ENCODE results near the gene ADRA2C.

The ADRA2C gene

DNA sequence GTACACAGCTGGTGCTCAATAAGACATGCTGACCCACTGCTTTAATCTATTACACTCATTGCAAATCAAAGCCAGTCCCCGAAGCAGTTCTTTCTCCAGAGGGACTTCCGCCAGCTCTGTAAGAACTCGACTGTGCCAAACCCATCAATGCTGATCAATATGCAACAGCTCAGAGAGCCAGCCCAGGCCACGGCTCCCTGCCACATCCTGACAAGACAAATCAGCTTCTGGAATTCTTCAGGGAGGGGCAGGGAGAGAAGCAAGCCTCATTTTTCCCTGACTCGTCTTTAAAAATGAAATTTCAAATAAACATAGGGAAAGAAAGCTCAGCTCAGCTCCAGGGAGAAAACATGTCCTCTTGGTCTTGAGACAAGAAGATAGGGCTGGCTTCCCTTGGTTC lies 5.3 kb upstream of the ADRA2C start:
- no peak for DNase-seq (ENCODE audit: low read depth in 2 of 2)

DNA sequence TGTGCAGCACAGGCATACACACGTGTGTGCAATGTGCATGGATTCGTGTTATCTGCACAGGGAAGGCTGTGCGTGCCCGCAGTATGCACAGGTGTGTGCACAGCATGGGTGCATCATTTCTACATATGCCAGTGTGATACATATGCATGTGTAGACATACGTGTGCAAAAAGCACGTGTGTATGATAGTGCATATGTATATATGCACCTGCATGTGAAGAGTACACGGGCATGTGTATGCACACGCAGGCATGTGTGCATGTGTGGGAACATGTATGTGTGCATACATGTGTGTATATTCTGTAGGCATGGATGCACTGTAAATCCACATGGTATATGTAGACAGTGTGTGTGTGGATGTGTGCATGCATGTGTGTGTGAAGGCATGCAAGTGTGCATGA lies 3.9 kb upstream of the ADRA2C start:
- DNase-seq (ENCODE audit: low read depth in 2 of 2): no peak

DNA sequence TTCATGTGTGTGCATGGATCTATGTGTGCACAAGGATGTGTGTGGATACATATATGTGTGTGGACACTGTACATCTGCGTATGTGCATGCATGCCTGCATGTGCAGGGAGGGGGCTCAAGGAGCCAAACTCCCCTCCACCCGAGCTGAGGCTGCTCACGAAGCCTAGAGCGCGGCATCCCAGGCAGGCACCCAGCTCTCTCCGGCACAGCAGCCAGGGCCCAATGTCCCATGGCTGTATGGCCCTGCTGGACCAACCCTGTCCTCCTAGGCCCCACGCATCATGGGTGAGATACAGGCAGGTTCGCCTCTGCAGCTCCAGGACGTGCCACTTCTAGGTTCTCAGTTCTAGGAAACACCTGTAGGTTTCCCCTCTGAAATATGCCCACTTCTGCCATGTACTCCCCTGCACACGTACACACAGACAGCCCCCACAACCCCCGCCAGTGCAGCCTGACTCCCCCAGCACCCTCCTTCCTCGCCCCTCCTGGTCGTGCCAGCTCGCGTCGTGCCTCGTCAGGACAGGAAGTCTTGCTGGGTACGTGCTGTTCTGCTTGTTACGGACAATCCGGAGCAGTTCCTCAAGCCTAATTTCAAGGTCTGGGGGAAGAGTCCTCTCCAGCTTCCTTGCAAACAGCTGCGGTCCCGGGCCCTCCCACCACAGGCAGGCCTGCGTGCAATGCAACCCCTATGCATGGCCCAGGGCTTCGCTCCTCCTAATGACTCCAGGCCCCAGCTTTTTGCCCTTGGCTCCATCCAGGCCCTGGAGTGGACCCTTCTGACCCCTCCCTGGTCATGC lies 3.2 kb upstream of the ADRA2C start:
- no peak for DNase-seq (ENCODE audit: low read depth in 2 of 2)

DNA sequence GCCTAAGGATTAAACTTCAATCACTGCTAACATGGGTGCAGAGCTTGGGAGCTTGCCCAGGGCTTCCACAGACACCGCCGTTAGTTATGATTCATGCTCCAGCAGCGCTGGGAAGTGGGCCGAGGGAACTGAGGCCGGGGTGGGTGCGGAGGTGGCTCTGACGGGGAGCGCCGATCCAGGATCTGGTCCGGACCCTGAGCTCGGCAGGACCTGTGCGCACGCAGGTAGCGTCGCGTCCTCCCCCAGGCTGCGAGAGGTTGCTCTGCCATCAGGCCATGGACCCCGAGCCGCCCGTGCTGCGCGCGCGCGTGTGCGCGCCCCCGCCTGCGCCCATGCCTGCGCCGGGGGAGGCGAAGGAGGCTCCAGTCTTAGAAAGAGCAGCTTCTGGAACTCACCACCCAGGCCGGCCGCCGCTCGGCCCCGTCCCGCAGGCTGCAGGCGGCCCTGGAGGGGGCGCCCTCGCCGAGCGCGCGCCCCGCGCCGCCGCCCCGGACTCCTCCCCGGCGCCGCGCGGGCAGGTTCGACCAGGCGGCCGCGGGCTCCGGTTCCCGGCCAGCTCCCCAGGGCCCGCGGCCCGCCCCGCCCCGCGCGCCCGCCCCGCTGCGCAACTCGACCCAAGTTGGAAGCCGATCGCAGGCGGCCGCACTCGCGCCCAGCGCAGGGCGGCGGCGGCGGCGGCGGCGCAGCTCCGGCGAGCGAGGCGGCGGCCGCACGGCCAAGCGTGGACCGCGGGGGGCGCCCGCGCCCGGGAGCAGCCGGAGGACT lies 732 bp upstream of the ADRA2C start:
- no peak for DNase-seq (ENCODE audit: low read depth in 2 of 2)

DNA sequence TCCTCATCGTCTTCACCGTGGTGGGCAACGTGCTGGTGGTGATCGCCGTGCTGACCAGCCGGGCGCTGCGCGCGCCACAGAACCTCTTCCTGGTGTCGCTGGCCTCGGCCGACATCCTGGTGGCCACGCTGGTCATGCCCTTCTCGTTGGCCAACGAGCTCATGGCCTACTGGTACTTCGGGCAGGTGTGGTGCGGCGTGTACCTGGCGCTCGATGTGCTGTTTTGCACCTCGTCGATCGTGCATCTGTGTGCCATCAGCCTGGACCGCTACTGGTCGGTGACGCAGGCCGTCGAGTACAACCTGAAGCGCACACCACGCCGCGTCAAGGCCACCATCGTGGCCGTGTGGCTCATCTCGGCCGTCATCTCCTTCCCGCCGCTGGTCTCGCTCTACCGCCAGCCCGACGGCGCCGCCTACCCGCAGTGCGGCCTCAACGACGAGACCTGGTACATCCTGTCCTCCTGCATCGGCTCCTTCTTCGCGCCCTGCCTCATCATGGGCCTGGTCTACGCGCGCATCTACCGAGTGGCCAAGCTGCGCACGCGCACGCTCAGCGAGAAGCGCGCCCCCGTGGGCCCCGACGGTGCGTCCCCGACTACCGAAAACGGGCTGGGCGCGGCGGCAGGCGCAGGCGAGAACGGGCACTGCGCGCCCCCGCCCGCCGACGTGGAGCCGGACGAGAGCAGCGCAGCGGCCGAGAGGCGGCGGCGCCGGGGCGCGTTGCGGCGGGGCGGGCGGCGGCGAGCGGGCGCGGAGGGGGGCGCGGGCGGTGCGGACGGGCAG lies 792 bp downstream of the ADRA2C start:
- DNase-seq (ENCODE audit: low read depth in 2 of 2): no peak

DNA sequence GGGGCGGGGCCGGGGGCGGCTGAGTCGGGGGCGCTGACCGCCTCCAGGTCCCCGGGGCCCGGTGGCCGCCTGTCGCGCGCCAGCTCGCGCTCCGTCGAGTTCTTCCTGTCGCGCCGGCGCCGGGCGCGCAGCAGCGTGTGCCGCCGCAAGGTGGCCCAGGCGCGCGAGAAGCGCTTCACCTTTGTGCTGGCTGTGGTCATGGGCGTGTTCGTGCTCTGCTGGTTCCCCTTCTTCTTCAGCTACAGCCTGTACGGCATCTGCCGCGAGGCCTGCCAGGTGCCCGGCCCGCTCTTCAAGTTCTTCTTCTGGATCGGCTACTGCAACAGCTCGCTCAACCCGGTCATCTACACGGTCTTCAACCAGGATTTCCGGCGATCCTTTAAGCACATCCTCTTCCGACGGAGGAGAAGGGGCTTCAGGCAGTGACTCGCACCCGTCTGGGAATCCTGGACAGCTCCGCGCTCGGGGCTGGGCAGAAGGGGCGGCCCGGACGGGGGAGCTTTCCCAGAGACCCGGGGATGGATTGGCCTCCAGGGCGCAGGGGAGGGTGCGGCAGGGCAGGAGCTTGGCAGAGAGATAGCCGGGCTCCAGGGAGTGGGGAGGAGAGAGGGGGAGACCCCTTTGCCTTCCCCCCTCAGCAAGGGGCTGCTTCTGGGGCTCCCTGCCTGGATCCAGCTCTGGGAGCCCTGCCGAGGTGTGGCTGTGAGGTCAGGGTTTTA lies 1.5 kb downstream of the ADRA2C start:
- no peak for DNase-seq (ENCODE audit: low read depth in 2 of 2)

DNA sequence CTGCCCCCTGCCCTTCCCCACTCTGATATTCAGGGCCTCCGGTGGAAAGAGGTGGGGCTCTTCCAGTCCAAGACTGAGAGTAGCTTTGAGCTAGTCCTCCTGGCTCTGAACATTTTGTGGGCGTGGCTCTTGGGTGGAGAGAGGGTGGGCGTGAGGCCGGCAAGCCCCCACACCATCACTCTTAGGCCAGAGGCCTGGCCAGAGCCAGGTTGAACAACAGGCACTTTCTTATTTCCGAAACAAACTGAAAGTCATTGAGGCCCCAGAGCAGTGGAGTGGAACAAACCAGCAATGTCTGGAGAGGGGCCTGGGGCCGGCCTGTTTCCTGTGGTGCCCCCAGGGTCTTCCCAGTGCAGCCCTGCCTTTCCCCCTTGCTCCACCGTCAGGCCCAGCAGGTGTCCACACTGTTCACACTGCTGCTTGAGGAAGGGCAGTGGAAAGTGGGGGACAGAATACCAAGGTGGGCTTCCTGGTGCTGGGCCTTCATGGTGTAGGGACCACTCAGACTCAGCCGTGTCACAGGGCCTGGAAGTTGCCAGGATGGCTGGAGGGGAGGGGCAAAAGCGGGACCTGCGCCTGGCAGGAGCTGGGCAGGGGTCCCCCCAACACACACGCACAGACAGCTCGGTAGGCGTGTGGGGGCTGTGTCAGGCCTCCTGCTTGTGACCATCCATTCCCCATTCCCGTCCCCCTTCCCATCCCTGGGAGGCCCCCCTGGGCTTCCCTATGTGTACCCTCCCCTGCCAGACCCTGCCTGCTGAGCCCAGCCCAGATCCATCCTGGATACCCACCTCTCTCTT lies 2.9 kb downstream of the ADRA2C start:
- no peak for DNase-seq (ENCODE audit: low read depth in 2 of 2)

DNA sequence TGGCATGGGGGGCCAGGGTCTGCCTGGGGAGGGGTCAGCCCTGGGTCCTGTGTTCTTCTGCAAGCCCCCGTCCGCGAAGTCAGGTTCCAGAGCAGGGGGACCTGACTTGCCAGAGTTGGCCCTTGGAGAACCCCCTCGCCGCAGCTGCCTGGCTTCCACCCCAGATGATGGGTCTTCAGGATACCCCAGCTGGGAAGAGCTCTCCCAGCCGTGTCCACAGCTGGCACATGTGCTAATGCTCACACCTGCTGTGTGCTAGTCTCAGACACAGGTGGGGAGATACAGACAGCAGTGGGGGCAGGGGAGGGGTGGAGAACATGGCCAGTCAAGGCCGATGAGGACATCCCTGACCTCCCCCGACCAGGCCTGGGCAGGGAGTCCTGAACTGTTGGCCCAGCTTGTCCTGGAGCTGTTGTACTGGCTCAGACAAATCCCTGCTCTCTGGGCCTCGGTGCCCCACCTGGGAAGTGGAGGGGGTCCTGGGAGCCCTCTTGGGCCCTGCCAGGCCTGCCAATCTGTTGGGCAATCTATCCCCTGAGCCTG lies 3.5 kb downstream of the ADRA2C start:
- DNase-seq (ENCODE audit: low read depth in 2 of 2): no peak

DNA sequence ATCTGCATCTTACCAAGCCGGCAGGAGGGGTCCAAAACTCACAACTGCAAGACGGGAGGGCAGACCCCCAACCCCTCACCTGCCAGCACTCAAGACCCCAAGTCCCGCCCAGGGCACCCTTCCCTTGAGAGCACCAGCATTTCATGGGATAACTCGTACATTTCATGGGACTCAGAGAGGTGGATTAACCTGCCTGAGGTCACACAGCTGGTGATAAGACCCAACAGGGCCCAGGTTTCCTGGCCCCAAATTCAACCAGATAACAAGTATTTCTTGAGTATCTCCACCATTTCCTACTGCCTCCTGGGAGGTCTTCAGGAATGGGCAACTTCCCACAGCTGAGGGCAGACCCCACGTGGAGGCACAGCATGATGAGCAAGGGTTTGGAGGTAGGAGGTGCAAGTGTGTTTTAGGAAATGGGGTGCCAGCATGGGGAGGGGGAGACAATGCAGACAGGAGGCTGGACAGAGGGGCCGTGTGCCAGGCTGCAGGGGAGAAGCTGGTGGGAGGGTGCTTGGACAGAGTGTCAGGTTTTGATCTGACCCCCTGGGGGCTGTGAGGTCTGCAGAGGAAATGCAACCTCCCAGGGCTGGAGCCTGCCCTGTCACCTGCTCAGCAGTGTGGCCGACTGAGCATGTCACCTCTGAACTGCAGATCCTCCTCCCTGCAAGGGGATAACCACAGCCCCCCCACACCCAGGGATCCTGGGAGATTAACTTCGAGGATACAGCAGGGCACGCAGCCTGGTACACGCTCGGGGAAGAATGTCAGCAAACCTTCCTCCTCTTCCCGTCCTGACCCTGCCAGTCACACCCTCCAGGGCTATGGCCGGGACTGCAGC lies 4.4 kb downstream of the ADRA2C start:
- no peak for DNase-seq (ENCODE audit: low read depth in 2 of 2)

DNA sequence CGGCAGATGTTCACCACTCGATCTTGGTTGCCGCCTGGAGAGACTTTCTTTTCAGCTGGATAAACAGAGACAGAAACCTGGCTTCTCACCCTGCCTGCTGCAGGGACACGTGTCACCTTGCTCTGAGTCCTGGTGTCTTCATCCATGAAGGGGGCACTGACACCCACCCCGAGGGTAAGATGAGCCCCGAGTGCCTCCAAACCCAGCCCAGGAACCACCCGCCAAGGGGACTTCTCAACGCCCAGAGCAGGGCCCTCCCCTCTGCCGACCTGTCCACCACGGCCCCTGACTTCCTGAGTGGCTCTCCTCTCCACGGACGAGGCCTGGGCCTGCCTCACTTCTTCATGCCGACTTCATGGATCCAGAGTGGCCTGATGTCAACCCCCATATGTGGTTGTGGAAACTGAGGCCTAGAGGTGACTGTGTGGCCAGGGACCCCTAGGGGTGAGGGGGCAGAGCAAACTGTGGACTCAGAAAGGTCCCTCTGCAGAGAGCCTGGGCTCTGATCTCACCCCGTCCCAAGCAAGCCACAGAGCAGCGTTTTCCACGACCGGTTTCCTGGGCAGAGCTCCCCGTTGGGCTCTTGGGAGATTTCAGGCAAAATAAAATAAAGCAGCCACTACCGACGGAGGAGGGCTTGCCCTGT lies 5.1 kb downstream of the ADRA2C start:
- no peak for DNase-seq (ENCODE audit: low read depth in 2 of 2)

DNA sequence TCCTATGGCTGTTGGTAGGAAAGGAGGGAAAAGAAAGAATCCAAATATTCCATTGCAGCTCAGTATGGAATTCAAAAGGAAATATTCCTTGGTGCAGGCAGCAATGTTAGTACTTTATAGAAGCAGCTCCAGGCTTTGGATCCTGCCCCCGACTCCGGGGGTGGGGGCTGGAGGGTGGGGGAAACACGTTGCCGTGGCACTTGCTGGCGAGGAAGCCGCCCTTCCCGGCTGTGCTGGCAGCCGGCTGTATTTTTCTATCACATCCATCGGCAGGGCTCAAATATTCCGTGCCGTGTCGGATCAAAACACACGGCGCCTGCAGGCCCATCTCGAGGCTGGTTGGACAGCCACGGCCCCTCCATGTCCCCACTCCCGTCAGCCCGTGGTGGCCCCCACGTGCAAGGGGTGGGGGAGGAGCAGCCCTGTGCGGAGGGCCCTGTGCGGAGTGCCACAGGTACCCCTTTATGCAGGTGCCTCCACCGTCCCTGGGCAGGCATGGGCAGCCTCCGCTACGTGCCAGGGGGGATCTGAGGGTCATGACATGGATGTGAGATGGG lies 5.8 kb downstream of the ADRA2C start:
- DNase-seq (ENCODE audit: low read depth in 2 of 2): no peak

DNA sequence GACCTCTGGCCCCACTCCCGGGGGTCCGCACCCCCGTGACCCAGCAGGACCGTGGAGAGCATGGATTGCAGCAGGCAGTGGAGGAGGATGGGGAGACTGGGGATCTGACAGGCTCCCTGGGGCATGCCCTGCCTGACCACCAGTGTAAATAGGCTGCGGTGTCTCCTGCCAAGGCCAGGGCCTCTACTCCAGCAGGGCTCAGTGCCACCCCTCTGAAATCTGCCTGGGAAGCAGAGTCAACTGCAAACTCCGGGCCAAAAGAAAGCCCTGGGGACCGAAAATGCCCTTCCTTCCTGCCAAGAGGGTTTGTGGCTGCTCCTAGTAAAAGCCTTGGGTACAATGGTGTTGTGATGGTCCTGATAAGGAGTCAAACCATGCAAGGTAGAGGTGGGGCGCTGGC lies 6.4 kb downstream of the ADRA2C start:
- DNase-seq (ENCODE audit: low read depth in 2 of 2): no peak

DNA sequence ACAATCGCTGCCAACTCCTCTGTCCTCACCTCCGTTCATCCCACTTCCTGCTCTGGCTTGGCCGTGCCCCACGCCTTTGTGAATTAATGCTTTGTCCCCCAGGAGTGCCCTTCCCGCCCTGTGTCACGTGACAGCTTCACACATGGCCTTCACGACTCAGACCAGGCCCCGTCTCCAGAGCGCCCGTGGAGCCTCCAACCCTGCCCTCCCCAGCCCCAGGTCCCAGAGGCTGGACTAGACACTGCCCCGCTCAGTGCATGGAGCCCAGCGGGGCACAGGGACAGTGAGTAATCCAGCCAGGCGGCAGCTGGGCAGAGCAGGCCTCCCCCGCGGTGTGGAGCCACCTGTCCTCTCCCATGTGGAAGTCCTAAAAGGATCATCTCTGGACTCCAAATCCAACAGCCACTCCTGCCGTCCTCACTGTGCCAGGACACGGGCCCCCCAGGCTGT lies 7.4 kb downstream of the ADRA2C start:
- DNase-seq (ENCODE audit: low read depth in 2 of 2): no peak

DNA sequence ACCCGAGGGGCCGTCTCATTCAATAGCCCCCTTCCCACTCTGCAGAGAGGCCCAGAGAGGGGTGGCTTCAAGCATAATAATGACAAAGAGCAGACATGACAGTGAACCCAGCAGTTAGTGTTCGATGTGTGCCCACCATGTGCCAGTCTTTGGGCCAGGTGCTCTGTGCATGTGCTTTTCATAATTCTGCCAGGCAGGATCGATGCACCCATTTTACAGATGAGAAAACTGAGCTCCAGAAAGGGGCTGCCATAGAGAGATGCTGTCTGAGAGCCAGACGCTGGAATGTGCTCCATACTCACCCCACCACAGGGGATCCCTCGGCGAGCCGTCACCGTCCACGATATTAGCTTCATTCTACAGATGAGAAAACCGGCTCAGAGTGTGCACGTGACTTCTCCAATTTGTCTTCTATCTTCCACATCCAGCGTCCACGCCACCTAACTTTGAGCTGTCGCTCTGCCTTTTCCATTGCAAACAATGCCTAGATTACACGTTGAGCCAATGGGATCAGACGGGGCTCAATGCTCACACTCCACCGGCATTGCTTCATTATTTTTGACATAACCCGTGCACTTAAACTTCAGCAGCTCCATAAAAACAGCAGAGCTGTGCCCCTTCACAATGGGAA lies 8.2 kb downstream of the ADRA2C start:
- no peak for DNase-seq (ENCODE audit: low read depth in 2 of 2)

DNA sequence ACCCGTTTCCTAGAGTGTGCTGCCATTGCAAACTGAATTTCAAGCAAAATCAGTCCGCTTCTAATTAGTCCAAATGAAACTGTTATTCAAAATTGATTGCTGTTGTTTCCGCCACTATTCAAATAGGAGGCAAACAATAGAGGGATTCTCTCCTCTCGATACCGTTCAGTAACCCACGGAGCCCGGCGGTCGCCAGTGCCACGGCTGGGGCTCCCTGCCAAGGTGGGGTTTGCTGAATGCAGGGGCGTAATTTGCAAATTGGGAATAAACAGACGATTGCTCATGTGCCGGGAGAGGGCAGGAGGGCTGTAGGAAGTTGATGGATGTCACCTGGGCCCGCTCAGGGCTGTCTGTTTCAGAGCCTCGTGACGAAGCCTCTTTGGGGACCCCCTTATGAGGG lies 8.8 kb downstream of the ADRA2C start:
- DNase-seq (ENCODE audit: low read depth in 2 of 2): no peak

DNA sequence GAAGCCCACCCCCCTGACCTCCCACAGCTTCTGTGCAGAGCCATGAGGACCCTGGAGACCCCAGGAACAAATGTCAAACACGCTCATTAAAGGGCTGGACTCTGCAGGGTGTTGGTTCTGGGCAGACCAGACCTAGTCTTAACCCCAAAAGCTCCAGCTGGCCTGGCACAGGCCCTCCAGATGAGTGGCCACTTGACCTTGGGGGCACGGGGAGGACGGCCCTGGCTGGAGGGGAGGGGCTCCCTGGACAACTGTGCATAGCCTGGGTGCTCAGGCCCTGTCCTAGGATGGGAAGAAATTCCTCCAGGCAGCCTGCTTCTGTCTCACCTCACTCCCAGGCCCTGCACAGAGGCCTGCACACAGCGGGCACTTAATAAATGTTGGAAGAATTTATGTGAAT lies 9.4 kb downstream of the ADRA2C start:
- DNase-seq (ENCODE audit: low read depth in 2 of 2): no peak

DNA sequence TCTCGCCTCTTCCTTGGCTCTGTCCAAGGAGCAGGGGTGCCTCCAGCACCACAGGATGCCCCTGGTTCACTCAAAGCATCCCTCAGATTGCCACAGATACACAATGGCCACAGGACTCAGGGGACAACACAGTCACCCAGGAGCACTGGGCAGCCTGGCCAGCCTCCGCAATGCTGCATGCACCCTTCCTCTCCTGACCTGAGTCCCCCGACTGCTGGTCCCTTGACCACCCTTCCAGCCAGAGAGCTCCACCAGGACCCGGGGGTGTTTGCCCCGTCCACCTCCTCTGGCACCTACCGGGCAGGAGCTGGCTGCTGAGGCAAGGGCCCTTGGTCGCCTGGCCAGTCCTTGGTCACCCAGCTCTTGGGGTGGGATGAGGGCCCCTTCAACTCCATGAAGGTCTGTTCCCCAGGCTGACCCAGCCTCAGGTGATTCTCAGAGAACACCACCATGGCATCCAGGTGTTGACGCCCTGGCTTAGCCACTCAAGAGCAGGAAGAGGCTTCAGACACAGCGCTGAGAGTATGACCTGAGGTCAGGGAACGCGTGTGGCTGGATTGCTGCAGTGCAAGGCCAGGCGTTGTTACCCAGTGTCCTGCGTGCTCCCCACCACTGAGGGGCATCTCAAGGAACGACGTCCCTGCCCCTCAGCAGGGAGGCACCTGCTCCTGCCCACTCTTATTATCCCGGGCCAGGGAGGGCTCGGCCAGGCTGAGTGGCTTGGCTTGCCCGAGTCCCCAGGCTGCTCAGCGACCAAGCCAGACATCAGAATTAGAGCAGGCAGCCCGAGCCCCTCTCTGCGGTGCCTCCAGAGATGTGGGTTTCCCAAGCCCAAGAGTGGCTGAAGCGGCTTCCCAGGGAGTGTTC lies 10.2 kb downstream of the ADRA2C start:
- no peak for DNase-seq (ENCODE audit: low read depth in 2 of 2)

DNA sequence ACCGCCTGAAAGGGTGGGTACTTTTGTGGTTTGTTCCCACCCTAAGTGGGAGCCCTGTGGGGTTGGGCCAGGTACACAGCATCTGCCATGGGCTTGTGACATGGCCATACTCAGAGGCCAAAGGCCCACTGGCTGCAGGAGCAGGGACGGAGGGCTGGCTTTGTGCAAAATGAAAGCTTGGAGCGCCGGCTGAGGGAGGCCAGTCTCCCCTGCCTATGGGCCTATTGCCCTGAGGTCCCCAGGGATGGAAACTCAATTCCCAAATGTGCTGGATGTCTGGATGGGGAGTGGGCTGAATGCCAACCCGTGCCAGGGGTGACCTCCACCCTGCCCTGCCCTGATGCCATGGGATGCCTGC lies 10.8 kb downstream of the ADRA2C start:
- DNase-seq (ENCODE audit: low read depth in 2 of 2): no peak
